Ovary (tissue), 9 donors: Measurements from ENCODE around the gene FAM13A. TPM values are rescaled to one million over a fixed set of nuclear protein-coding genes. Genes with fewer than 3 reads are reported as not detected.

Source experiments
- DNase-seq, 5 donors: peaks; one replicate each; pipeline ENCODE4 v3.0.0-alpha.2; 2019 to 2020
- H3K27ac ChIP-seq, 2 donors: fragments of 200-600 bp; one replicate each; pipeline versions ENCODE4 v1.5.1 to v1.8.0; 2019 to 2022
- H3K27me3 ChIP-seq: fragments of 200-600 bp; one replicate; pipeline ENCODE4 v1.8.0; 2022
- H3K36me3 ChIP-seq: fragments of 200-600 bp; sonication (generic); one replicate; pipeline ENCODE4 v1.5.1; 2019
- H3K4me1 ChIP-seq: one replicate; pipeline ENCODE4 v1.8.1; 2013; ENCODE audit warnings: mild to moderate bottlenecking, moderate library complexity; ENCODE audit not compliant: insufficient read depth
- H3K4me3 ChIP-seq: fragments of 200-600 bp; sonication (generic); one replicate; pipeline ENCODE4 v1.5.1; 2017
- H3K9me3 ChIP-seq, 2 donors: fragments of 200-600 bp in 1 of 2; sonication (generic) in 1 of 2; one replicate each; pipeline versions ENCODE4 v1.5.1 to v1.8.1; 2013 to 2019; ENCODE audit warnings: mild to moderate bottlenecking in 1 of 2, moderate library complexity in 1 of 2
- CTCF ChIP-seq, 3 donors: fragments of 450-650 bp in 2 of 3; fragments of 200-600 bp in 1 of 3; IDR thresholded peaks; one replicate each; pipeline versions ENCODE4 v1.5.1 to v1.8.0; 2016 to 2022; ENCODE audit warnings: antibody characterized with exemption in 3 of 3, mild to moderate bottlenecking in 1 of 3
- EP300 ChIP-seq: sonication (generic); formaldehyde crosslinking; IDR thresholded peaks from one replicate; pipeline ENCODE4 v1.6.1; 2017; ENCODE audit warnings: antibody characterized with exemption
- POLR2A ChIP-seq: fragments of 450-650 bp; IDR thresholded peaks from one replicate; pipeline ENCODE4 v1.6.1; 2017; ENCODE audit warnings: antibody characterized with exemption, mild to moderate bottlenecking, moderate library complexity
- WGBS, 3 donors: extraction: QIAGEN DNeasy Blood & Tissue Kit in 1 of 3; methylation state at CpG; one replicate each; pipeline versions ENCODE4 v1.1.5 to v1.1.7; 2013 to 2017; 5-methylcytosine and 5-hydroxymethylcytosine counted together
- intact Hi-C, 4 donors: fragments of 100-400 bp; cut with DNase I; formaldehyde crosslinking; loops; one replicate each; pipeline versions ENCODE4 v1.11.0 to v1.15.1; 2022 to 2023
- polyA plus RNA-seq, 2 donors: library from polyadenylated mRNA; stranded (reverse); fragments of 200-250 nt in 1 of 2; fragments of 350-450 nt in 1 of 2; fragmentation: Illumina TruSeq in 1 of 2; extraction: RNeasy Lipid Tissue Mini Kit (QIAGEN cat#74804) in 1 of 2; gene quantifications; one replicate each; pipeline ENCODE4 v1.2.3, GENCODE V29; 2013 to 2014
- total RNA-seq, 7 donors: library from RNA; depleted of rRNA in 2 of 7; stranded (reverse); fragments of >200 nt in 2 of 7; fragmentation: NEBNext Ultra II Directional in 3 of 7; extraction: Animal tissue kit (Norgen Biotek cat#: 25700) in 3 of 7; gene quantifications; one replicate each; pipeline versions ENCODE4 v1.1.0 to v1.2.4, GENCODE V29; 2016 to 2023
- donor health status: DM: no; HTN: no; CAD: no; lungs with moderate emphysema.
- donor health status: DM: no; HTN: no; CAD: no.
- donor health status: Bipolar disorder and iron deficiency.
- donor health status: DM: yes; HTN: yes; CAD: no.
- donor health status: DM: no; HTN: no; CAD: no.
- donor health status: DM: yes; HTN: yes; CAD: no.

The FAM13A gene
- total and polyA plus RNA-seq, 9 donors, result 16.7 to 51.8 (median 38.0) TPM

- Histone ChIP-seq H3K27ac (no peak overlapping the region), H3K9me3 (no peaks in the 10 kb centered on the region), H3K36me3 (no peaks in the 10 kb centered on the region), H3K27me3 (no peaks in the 10 kb centered on the region), H3K4me1 (no peaks in the 10 kb centered on the region), H3K4me3 (no peak overlapping the region)
- intact Hi-C loops, result no loop called here
- WGBS, 3 donors, result 75 to 76% (median 75%) methylated on average over 3 of the region's 3 CpGs
- TF ChIP-seq EP300 (no peak), CTCF (IDR thresholded peaks at IDR 0.05) (no peak), POLR2A (no peak)
- no peak for DNase-seq
These were observed 277.6 kb downstream of the FAM13A start for GRCh38 chr4:88779431-88779830.

- no peaks in the 10 kb centered on the region for H3K27me3 ChIP-seq
- 90 to 98% (median 92%) methylated on average over 2 of the region's 2 CpGs for WGBS, 3 donors
- intact Hi-C loops, result no loop called here
- no peak for DNase-seq
- H3K9me3 ChIP-seq, result no peaks in the 10 kb centered on the region
- H3K27ac ChIP-seq, result no peak overlapping the region
- H3K36me3 ChIP-seq, result no peaks in the 10 kb centered on the region
- TF ChIP-seq EP300 (no peak), POLR2A (no peak), CTCF (IDR thresholded peaks at IDR 0.05) (no peak)
- no peak overlapping the region for H3K4me3 ChIP-seq
- H3K4me1 ChIP-seq, result peaks cover 3% of the 10 kb centered on the region
These were observed 281.5 kb downstream of the FAM13A start for GRCh38 chr4:88775529-88775928.

- Histone ChIP-seq H3K4me1 (peaks cover 3% of the 10 kb centered on the region), H3K4me3 (no peak overlapping the region), H3K27ac (no peak overlapping the region), H3K27me3 (no peaks in the 10 kb centered on the region), H3K9me3 (no peaks in the 10 kb centered on the region), H3K36me3 (no peaks in the 10 kb centered on the region)
- 93 to 97% (median 96%) methylated on average over 1 of the region's 1 CpG for WGBS, 3 donors
- TF ChIP-seq EP300, result no peak
- TF ChIP-seq CTCF (IDR thresholded peaks at IDR 0.05), result no peak
- no peak for TF ChIP-seq POLR2A
- DNase-seq, result no peak
- intact Hi-C loops, result no loop called here
These were observed 282.0 kb downstream of the FAM13A start for GRCh38 chr4:88775026-88775425.

- intact Hi-C loops, result no loop called here
- Histone ChIP-seq H3K4me3 (no peak overlapping the region), H3K27ac (no peak overlapping the region), H3K36me3 (no peaks in the 10 kb centered on the region), H3K4me1 (peaks cover 3% of the 10 kb centered on the region), H3K27me3 (no peaks in the 10 kb centered on the region), H3K9me3 (no peaks in the 10 kb centered on the region)
- no peak for DNase-seq
- WGBS, 3 donors, result 28 to 50% (median 31%) methylated on average over 4 of the region's 4 CpGs
- TF ChIP-seq EP300, result no peak
- no peak for TF ChIP-seq CTCF (IDR thresholded peaks at IDR 0.05)
- TF ChIP-seq POLR2A, result no peak
These were observed 285.0 kb downstream of the FAM13A start for GRCh38 chr4:88771883-88772450.
